Large intestine (tissue), 3 donors: ENCODE measurements around the gene NAT8L. TPM values are rescaled to one million over a fixed set of nuclear protein-coding genes. Genes with fewer than 3 reads are reported as not detected.

ENCODE experiments used
- DNase-seq, 2 donors: peaks; one replicate each; pipeline versions ENCODE4 v3.0.0 to v3.0.0-alpha.2; 2013
- H3K27ac ChIP-seq: one replicate; pipeline ENCODE4 v1.5.1; 2013; ENCODE audit warnings: low read length
- H3K27me3 ChIP-seq: 2 replicates; pipeline ENCODE4 v1.6.1; 2013; ENCODE audit warnings: low read length; ENCODE audit not compliant: control insufficient read depth, insufficient read depth
- H3K36me3 ChIP-seq: 2 replicates; pipeline ENCODE4 v1.6.1; 2013; ENCODE audit warnings: low read length; ENCODE audit not compliant: control insufficient read depth, insufficient read depth
- H3K4me1 ChIP-seq: one replicate; pipeline ENCODE4 v1.6.1; 2013; ENCODE audit warnings: low read length; ENCODE audit not compliant: control insufficient read depth, insufficient read depth
- H3K4me3 ChIP-seq: one replicate; pipeline ENCODE4 v1.5.1; 2013; ENCODE audit warnings: low read length
- H3K9me3 ChIP-seq: one replicate; pipeline ENCODE4 v1.6.1; 2013; ENCODE audit warnings: mild to moderate bottlenecking, low read depth, low read length, moderate library complexity; ENCODE audit not compliant: control insufficient read depth
- WGBS: methylation state at CpG from one replicate; pipeline ENCODE4 v1.1.5; 2013; ENCODE audit warnings: low lambda C conversion rate; ENCODE audit not compliant: insufficient coverage; 5-methylcytosine and 5-hydroxymethylcytosine counted together
- polyA plus RNA-seq: library from polyadenylated mRNA; unstranded; fragments of 120-200 nt; gene quantifications from one replicate; pipeline ENCODE4 v1.2.1, GENCODE V29; 2013

NAT8L gene
- polyA plus RNA-seq, 1 donor, result 1.2 TPM

DNA sequence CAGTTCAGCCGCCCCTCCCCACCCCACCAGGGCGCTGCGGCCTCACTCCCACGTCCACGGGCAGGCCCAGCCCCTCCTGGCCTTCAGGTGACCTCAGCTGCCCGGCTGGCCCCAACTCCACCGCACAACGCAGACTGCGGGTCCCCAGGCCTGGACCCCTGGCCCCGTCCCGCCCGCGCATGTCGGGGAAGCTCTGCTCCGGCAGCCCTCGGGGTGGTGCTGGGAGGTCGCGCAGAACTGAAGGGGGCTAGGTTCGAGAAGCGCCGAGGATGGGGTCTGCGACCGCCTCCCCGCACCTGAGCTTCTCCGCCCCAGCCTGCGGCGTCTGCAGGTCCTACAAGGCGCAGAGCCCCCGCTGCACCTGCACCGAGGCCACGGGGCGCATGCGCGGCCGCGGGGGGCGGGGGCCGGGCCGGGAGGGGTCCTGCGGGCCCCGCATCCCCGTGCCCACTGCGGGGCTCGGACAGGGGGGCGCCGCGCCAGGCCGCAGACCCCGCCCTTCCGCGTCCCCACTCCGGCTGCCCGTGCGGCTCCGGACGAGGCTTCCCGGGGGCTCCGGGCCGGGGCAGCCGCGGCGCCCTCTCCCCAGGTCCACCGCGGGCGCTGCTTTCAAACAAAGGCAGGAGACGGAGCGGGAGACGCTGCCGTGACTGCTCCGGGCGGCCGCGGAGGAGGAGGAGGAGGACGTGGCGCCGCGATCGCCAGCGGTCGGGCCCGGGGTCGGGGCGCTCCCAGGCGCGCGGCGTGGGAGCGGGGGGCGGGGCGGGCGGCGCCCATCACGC, 672 bp upstream of the NAT8L start:
- WGBS, result no CpG with 5 or more reads among the region's 93 CpGs
- peaks cover 43% of the 10 kb centered on the region for H3K27me3 ChIP-seq

DNA sequence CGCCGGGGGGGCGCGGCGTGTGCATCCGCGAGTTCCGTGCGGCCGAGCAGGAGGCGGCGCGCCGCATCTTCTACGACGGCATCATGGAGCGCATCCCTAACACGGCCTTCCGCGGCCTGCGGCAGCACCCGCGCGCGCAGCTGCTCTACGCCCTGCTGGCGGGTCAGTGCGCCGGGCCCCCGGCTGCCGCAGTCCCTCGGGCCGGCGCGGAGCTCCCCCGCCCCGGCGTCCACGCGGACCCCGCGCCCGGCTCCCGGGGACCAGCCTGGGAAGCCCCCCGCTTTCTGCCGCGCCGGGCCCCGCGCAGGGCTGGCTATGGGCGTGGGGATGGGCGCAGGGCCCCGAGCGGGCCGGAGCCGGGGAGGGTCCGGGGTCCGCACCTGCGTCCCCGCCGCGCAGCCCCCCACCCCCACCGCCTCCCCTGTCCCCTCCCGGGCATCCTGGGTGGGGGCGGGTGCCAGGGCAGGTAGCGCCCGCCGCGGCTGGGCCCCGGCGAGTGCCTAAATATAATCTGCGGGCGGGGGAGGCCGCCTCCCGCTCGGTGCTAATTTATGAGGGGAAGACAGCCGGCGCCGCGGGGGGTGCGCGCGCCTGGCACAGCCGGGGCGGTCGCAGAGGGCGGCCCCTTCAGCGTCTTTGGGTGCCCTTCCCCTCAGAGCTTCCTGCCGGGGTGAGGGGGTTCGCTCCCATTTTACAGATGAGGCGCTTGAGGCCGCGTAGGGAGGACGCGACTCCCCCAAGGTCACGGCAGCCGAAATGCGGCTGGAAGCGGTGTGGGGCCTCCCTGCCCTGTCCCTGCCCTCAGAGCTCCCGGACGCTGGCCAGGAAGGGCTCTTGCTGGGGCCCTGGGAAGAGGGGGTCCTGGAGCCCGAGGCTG, 837 bp downstream of the NAT8L start:
- Histone ChIP-seq H3K27ac (no peak overlapping the region), H3K27me3 (peaks cover 39% of the 10 kb centered on the region), H3K4me1 (peaks cover 6% of the 10 kb centered on the region), H3K4me3 (no peak overlapping the region), H3K9me3 (no peaks in the 10 kb centered on the region), H3K36me3 (no peaks in the 10 kb centered on the region)
- WGBS, result no CpG with 5 or more reads among the region's 102 CpGs
- no peak for DNase-seq

More for the DNA sequence above, 672 bp upstream of the NAT8L start:
- H3K36me3 ChIP-seq, result no peaks in the 10 kb centered on the region
- peak overlapping the region; percentile 32 for H3K4me3 ChIP-seq
- peak in 1 of 2 donors; percentile 31 for DNase-seq
- peaks cover 3% of the 10 kb centered on the region for H3K4me1 ChIP-seq
- no peak overlapping the region for H3K27ac ChIP-seq
- H3K9me3 ChIP-seq, result no peaks in the 10 kb centered on the region

DNA sequence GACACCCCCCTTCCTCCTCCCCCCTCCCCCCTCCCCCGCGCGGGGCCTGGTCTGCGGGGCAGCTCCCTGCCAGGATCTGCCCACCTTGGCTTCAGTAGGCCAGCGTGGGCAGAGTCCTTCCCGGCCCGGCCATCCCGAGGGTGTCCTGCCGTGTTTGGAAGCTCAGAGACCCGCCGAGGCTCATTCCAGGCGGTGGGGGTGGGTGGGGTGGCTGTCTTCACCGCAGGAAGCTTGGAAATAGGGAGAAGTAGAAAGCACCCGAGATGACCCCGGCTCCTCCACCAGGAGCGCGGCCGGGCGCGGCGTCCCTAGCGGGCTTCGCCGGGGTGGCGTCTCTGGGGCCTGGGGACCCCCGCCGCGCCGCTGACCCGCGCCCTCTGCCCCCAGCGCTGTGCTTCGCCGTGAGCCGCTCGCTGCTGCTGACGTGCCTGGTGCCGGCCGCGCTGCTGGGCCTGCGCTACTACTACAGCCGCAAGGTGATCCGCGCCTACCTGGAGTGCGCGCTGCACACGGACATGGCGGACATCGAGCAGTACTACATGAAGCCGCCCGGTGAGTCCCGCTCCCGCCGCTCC, 1.6 kb downstream of the NAT8L start:
- no CpG with 5 or more reads among the region's 54 CpGs for WGBS
- Histone ChIP-seq H3K4me3 (no peak overlapping the region), H3K27me3 (peaks cover 39% of the 10 kb centered on the region), H3K36me3 (no peaks in the 10 kb centered on the region), H3K27ac (no peak overlapping the region), H3K4me1 (peaks cover 6% of the 10 kb centered on the region), H3K9me3 (no peaks in the 10 kb centered on the region)
- peak in 1 of 2 donors; percentile 31 for DNase-seq

DNA sequence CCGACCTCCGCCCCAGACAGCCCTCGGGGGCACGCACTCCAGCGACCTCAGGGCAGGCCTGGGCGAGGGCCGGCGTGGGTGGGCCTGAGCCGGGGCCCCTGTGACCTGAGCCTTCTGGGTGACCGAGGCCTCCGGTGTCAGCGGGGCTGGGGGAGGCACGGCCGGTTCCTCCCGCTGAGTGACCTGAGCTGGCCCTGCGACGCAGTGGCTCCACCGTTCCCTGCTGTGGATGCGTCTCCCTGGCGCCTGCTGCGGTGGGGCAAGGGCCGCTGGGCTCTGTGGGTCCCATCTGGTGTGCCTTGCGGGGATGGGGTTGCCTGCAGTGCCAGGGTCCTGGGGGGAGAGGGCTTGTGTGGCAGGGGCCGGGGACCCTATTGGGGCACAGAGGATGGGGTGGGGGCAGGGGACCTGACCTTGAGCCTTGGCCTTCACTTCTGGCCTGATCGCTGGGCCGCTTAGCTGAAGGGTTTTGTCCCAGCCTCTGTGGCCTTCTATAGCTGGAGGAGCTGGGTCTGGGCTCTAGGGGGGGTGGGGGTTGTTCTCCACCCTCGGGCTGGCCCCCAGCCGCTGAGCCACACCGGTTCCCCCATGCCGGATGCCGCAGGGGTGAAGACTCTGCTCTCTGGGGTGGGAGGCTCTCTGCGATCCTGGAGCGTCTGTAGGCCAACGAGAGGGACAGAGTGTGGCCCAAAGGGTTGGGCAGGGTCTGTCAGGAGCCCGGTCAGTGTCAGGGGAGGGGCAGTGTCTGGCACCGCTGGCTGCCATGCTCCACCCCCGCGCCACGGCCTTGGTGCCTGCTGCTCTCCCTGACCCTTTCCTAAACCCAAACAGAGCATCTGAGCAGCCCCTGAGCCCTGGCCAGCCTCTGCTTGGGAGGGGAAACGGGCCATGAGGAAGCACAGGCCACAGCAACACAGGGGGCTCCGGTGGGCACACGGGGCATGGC, 2.3 kb downstream of the NAT8L start:
- Histone ChIP-seq H3K27me3 (peaks cover 35% of the 10 kb centered on the region), H3K36me3 (no peaks in the 10 kb centered on the region), H3K27ac (no peak overlapping the region), H3K9me3 (no peaks in the 10 kb centered on the region), H3K4me1 (peaks cover 6% of the 10 kb centered on the region), H3K4me3 (no peak overlapping the region)
- no peak for DNase-seq
- WGBS, result no CpG with 5 or more reads among the region's 42 CpGs

DNA sequence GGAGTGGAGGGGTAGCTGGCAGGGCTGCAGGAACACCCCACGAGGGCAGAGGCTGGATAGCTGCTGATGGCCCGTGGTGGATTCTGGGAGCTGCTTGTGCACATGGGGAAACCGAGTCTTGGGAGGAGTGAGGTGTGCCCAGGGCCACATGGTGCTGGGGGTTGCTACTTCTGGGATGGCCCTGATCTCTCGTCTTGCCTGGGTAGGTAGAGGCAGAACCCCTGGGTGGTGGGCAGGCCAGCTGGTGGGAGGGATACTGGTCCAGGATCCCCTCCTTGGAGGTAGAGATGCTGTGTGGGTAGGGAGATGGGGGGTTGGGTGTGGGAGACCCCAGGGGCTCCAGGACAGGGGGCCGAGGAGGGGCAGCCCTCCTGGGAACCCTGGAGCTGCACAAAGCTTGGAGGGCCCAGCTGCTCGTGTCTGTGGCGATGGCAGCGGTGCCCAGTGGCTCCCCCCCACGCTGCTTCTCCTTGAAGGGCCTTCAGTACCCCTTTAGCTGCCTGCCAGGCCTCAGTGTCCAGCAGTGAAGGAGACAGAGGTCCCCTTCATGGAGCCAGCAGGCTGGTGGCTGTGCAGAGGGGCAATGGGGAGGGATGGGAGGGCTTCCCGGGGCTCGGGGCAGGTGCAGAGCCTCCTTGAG, 3.2 kb downstream of the NAT8L start:
- Histone ChIP-seq H3K4me3 (no peak overlapping the region), H3K27ac (no peak overlapping the region), H3K9me3 (no peaks in the 10 kb centered on the region), H3K27me3 (peaks cover 28% of the 10 kb centered on the region), H3K36me3 (no peaks in the 10 kb centered on the region), H3K4me1 (peaks cover 6% of the 10 kb centered on the region)
- no CpG with 5 or more reads among the region's 11 CpGs for WGBS
- no peak for DNase-seq

DNA sequence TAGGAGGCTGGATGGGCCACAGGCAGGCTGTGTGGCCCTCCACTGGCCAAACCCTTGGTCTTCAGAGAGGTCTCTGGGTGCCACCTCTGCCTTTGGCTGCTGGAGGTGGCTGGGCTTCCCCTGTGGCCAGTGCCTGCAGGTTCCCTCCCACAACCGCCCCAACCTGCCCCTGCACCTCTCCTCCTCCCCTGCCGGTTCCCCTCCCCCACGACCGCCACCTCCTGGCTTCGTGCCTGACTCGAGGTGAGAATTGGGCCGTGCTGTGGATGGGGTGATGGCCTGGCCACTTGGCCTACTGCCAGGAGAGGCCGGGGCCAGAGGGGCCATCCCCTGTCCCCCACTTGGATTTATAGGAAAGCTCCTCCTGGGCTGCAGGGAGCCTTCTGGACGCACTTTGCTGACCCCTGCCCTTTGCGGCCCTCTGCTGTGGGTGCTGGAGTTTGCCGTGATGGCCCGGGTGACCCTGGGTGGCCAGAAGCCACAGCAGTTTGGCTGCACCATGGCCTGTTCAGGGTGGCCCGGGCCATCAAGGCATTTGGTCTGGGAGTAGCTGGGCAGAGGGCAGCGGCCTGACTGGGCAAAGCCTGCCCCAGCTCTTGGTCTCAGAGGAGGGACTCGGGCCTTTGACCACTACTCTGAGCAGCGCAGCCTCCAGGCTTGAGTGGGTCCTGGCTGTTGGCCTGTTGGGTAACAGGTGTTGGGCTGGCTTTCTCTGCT, 3.8 kb downstream of the NAT8L start:
- no CpG with 5 or more reads among the region's 16 CpGs for WGBS
- peaks cover 6% of the 10 kb centered on the region for H3K4me1 ChIP-seq
- H3K9me3 ChIP-seq, result no peaks in the 10 kb centered on the region
- H3K27me3 ChIP-seq, result peaks cover 21% of the 10 kb centered on the region
- H3K4me3 ChIP-seq, result no peak overlapping the region
- no peak for DNase-seq
- H3K36me3 ChIP-seq, result no peaks in the 10 kb centered on the region
- H3K27ac ChIP-seq, result no peak overlapping the region

DNA sequence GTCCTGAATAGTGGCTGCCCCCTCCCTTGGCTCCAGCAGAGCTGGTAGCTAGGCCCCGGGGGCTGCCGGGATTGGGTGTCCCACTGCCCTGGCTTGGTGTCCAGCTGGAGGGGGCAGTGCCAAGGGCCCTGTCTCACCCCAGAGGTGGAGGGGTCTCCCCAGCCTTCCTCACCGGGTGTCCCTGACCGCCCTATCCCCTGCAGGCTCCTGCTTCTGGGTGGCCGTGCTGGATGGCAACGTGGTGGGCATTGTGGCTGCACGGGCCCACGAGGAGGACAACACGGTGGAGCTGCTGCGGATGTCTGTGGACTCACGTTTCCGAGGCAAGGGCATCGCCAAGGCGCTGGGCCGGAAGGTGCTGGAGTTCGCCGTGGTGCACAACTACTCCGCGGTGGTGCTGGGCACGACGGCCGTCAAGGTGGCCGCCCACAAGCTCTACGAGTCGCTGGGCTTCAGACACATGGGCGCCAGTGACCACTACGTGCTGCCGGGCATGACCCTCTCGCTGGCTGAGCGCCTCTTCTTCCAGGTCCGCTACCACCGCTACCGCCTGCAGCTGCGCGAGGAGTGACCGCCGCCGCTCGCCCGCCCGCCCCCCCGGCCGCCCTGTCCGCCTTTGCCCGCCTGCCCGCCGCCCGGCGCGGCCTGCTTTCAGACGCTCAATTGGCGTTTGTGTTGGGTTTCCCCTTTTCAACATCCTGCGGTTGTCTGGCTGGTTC, 4.6 kb downstream of the NAT8L start:
- DNase-seq, result no peak
- H3K27me3 ChIP-seq, result peaks cover 17% of the 10 kb centered on the region
- H3K4me3 ChIP-seq, result no peak overlapping the region
- H3K9me3 ChIP-seq, result no peaks in the 10 kb centered on the region
- no peak overlapping the region for H3K27ac ChIP-seq
- no peaks in the 10 kb centered on the region for H3K36me3 ChIP-seq
- H3K4me1 ChIP-seq, result peaks cover 3% of the 10 kb centered on the region
- WGBS, result no CpG with 5 or more reads among the region's 53 CpGs

DNA sequence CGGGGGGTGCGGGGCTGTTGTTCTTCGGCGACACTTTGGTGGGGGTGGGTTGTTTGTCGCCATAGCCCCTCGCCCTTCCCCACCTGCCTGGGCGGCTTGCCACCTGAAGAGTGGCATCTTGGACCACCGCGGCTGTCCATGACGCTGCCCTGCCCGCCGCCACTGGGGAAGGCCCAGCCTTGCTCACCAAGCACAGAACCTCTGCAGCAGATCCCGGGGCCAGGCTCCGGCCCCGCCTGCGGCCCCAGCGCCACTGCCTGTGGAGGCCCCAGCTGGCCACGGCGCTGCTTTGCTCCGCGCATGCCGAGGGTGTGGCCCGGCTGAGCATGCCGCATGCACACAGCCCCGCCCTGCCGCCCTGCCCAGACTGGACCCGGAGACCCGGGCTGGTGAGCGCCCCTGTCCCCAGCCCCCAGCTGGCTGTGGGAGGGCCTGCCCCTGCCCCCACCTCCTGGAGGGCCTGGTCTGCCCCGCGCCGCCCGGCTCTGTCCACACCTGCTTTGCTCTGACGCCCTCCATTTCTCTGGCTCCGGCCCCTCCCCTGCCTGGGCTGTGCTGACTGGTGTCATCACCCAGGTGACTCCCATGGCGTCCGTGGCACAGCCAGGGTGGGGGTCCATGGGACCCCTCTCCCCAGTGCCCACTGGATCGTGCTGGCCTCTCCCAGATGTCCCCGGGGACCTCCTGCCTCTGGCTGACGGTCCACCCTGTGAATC, 5.3 kb downstream of the NAT8L start:
- WGBS, result no CpG with 5 or more reads among the region's 40 CpGs
- peaks cover 17% of the 10 kb centered on the region for H3K27me3 ChIP-seq
- no peak overlapping the region for H3K4me3 ChIP-seq
- no peaks in the 10 kb centered on the region for H3K9me3 ChIP-seq
- H3K4me1 ChIP-seq, result peaks cover 3% of the 10 kb centered on the region
- H3K27ac ChIP-seq, result no peak overlapping the region
- peak; percentile 67 to 83 for DNase-seq
- no peaks in the 10 kb centered on the region for H3K36me3 ChIP-seq
